ENCODE results near the gene GSTM1.

- TF ChIP-seq MAX (IDR thresholded peaks at IDR 0.05; ENCODE audit: low read depth, low read length) (no peak), SIN3A (IDR thresholded peaks at IDR 0.05; ENCODE audit: low read depth, low read length) (no peak), EZH2 (IDR thresholded peaks at IDR 0.05; ENCODE audit: borderline replicate concordance, control insufficient read depth, low read depth, low read length) (no peak), KDM1A (IDR thresholded peaks at IDR 0.05; ENCODE audit: borderline replicate concordance) (no peak), CEBPB (IDR thresholded peaks at IDR 0.05; ENCODE audit: borderline replicate concordance in 1 of 2, low read depth in 2 of 2, low read length in 2 of 2) (no peak), ZNF217 (IDR thresholded peaks at IDR 0.05) (no peak), CTCF (IDR thresholded peaks at IDR 0.05 in 2 of 3, conservative IDR thresholded peaks at IDR 0.05 in 1 of 3; ENCODE audit: control insufficient read depth in 2 of 3, extremely low read depth in 1 of 3, insufficient read depth in 1 of 3, low read depth in 3 of 3, low read length in 3 of 3) (peak in 1 of 3 experiments; percentile 6; a peak in 2 of 6 replicates), ZNF592 (IDR thresholded peaks at IDR 0.05) (no peak), EP300 (IDR thresholded peaks at IDR 0.05; ENCODE audit: borderline replicate concordance in 1 of 2, control insufficient read depth in 1 of 2, low read depth in 2 of 2, low read length in 2 of 2) (no peak)
These were observed 16.6 kb downstream of the GSTM1 start for GRCh38 chr1:109704173-109704572.

All from GM12878 (cell line).